OCI-LY7 (cell line): ENCODE results near the gene DMD.

Source experiments
- CTCF ChIP-seq: fragments of 200-600 bp; sonication (generic); conservative IDR thresholded peaks from 2 replicates; pipeline ENCODE4 v1.5.1; 2014; ENCODE audit warnings: mild to moderate bottlenecking, antibody characterized with exemption, low read length, moderate library complexity, mixed read lengths
- EZH2phosphoT487 ChIP-seq: fragments of 200-600 bp; sonication (generic); IDR thresholded peaks from 2 replicates; pipeline ENCODE4 v1.6.1; 2018; ENCODE audit warnings: low read depth, borderline replicate concordance, mild to moderate bottlenecking, mixed run types, antibody characterized with exemption, low read length, moderate library complexity, mixed read lengths

- TF ChIP-seq CTCF, result no peak
- no peak for TF ChIP-seq EZH2phosphoT487
Observed at GRCh38 chrX:32896088-32896487, 315.3 kb downstream of the DMD start.
